T follicular helper cell (primary cell): ENCODE data around the gene FRY.

Experiments
- DNase-seq: peaks from one replicate; pipeline ENCODE4 v3.0.0-alpha.2; 2020; ENCODE audit warnings: low read depth

The FRY gene

DNA sequence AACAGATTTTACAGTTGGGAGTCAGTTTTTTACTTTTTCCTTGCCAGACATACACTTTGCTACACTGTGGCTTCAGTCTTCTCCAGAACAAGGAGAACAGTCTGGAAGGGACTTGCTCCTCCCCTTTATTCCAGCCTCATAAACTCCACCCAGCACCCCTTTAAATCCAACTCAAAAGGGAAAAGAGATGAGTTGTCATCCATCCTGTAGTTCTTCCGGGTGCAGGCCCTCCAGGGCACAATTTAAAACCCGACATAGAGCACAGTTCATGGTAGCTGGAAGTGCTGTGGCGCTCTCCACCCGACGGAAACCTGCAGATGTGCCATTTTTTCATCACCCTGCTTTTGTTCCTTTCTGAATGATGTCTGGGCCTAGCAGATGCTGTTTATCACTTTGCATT is 184.7 kb downstream of the FRY start:
- DNase-seq, result no peak

DNA sequence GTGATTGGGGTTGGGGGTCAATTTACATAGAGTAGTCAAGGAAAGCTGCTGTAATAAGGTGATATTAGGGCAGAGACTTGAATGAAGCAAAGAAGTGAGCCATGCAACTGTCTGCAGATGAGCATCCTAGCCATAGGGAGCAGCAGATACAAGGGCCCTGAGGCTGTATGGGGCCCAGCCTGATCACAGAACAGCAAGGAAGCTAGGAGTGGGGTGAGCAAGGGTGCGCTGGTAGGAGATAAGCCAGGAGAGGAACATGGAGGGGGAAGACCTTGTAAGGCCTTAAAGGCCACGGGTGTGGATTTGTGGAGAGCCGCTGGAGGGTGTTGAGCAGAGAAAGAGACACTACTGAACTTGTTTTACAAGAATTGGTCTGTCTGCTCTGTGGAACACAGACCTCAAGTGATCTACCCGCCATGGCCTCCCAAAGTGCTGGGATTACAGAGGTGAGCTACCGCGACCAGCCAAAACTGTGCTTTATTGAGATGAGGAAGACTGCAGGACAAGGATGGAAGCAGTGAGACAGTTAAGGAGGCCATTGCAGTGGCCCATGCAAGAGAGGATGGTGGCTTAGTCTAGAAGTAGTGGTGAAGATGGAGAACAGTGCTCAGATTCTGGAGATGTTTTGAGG is 190.6 kb downstream of the FRY start:
- no peak for DNase-seq

DNA sequence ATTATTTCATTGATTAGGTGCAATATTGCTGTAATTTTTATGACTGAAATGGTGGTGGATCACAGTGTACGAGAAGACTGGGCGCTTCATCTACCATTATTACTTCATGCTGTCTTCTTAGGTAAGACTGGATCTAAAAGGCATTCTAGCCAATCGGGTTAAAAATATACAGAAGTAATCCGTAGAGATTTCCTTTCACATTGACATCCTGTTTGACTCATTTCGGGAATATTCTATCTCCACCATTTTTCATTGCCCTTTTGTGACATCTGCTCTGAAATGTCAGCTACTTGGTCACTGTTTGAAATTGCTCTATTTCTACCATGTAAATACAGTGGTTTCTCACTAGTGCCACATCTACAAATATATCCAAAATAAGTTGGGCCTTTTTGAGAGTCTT is 193.3 kb downstream of the FRY start:
- no peak for DNase-seq

DNA sequence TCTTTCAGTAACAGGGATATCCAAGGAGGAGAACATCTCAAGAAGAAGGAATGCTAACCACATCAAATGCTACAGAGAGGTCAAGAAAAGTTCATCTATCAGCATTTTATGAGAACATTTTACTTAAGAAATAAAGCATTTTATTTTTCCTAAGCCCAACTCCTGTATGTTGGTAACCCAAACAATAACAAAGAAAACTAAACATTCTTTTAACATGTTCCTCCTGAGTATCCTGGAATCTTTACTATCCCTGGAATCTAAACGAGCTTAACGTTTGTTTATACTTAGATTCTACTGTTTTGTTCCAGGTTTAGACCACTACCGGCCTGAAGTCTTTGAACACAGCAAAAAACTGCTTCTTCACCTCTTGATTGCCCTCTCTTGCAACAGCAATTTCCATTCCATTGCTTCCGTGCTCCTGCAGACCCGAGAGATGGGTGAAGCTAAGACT is 193.9 kb downstream of the FRY start:
- no peak for DNase-seq

DNA sequence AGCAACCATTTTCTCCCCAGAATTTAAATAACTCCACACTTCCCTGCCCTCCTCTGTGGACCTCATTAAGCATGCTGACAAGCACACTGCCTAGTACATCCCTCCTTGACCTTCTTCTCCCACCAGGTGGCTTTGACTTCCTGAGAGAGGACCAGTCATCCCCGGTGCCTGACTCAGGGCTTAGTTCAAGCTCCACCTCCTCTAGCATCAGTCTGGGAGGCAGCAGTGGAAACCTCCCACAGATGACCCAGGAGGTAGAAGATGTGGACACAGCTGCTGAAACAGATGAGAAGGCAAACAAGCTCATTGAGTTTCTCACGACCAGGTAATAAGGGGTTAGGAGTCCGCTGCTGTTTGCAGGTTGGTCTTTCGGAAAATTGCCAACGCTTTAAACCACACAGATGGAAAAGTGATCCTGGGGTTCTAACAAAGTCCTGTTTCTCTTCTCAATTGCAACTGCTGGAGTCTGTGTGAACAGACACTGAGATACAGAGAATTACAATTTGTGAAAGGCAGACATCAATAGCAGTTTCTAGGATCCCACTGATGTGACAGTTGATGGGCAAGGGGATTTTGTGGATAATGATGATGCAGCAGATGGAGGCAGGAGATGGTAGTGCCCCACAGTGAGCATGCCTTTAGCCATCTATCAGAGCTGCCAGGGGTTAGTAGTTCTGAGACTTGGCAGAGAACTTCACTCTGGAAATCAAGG is 196.9 kb downstream of the FRY start:
- no peak for DNase-seq

DNA sequence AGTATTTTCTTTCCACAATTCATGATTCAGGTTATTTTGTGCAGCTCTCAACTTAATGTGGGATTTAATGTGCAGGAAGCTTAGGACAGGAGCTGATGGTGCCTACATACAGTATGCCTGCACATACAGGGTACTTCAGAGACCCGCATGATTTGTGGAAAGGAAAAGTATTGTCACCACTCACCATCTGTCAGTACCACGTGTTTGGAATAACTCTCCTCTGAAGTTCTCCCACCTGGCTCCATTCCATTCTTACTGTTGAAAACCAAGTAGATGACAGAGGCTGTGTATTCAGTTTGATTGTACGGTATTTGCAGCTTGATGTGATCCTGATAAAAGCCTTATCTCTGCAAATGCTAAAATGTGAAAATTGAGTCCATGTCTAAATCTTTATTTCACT is 197.9 kb downstream of the FRY start:
- no peak for DNase-seq

DNA sequence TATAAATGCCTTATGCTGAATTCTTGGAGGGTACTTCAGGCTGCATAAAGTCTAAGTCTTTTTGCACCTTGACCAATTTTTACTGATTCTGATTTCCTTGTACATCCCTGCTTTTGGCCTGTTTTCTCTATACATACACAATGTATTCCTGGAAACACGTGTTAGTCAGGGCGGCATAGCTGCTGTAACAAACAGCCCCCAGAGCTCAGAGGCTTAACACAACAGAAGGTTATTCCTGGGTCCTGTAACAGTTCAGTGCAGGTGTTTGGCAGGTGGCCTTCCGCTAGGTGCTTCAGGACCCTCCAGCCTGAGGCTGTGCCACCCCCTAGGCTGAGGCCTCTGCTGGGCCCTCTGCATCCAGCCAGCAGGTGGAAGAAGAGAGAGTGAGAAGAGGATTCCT is 200.7 kb downstream of the FRY start:
- no peak for DNase-seq

DNA sequence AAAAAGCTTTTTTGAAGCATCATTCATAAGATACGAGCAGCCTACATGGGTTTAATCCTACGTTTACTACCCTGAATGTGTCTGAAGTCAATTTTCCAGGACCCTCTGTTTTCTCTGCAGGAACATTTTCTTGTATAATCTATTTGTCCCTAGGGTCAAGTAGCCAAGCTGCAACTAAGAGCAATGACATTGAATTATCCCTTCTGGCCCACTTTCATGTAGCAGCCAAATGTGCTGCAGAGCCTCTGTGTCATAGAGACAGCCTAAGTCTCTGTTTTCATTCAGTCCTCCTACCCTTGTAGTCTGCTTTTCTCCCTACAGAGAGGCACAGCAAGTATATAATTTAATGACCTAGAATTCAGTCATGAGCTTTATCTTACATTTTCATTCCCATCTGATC is 201.5 kb downstream of the FRY start:
- no peak for DNase-seq

DNA sequence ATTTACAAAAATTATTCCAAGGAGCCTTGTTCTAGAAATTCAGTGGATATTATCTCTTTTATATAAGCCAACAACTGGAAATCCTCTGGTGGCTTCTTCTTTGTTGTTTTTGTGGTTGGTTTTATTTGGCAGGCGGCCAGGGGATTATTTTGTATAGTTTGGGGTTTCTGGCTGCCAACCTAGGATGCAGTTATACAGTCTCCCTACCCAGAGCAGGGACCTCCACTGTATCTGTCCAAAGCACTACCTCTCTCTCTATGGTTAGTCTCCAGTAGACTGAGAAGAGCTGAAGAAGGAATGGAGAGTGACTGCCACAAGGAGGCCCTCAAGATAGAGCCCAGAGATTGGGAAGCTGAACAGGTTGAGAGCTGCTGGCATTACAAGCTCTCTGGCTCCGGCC is 203.3 kb downstream of the FRY start:
- DNase-seq, result no peak

DNA sequence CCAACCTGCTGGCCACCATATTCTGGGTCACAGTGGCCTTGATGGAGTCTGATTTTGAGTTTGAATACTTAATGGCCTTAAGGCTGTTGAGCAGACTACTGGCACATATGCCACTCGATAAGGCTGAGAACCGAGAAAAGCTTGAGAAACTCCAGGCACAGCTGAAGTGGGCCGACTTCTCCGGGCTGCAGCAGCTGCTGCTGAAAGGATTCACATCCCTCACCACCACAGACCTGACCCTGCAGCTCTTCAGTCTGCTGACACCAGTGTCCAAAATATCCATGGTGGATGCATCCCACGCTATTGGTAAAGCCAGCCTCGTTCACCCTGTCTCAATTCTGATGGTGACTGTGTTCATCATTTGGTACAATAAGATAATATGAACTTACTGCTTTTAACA is 206.1 kb downstream of the FRY start:
- no peak for DNase-seq

DNA sequence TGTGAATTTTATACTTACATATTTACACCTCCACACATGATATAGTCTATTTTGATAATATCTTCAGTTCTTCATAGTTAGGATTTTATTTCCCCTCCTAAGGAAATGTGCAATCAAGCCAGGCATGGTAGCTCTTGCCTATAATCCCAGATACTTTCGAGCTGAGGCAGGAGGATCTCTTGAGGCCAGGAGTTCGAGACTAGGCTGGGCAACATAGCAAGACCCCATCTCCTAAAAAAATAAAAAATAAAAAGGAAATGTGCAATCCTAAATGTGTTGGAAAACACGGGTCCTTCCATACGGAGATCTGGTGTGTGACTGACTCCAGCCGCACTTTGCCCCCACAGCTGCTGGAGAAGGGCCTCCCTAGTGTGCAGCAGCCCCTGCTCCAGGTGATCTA is 212.1 kb downstream of the FRY start:
- no peak for DNase-seq

DNA sequence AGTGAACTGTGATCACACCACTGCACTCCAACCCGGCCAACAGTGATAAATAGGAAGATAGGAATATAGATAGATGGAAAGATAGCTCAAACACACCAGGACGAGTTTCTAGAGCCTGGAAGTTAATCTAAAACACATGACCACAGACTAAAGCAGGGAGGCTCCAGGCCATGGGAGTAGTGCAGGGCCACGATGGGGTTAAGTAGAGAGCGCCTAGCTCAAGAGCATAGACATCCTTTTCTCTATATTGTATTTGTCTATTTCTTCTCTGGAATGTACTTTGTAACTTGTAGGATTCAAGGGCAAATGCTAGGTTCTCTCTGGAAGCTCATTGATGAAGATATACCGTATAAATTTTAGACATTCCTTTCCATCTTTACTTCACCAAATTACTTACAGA is 214.0 kb downstream of the FRY start:
- DNase-seq, result no peak

DNA sequence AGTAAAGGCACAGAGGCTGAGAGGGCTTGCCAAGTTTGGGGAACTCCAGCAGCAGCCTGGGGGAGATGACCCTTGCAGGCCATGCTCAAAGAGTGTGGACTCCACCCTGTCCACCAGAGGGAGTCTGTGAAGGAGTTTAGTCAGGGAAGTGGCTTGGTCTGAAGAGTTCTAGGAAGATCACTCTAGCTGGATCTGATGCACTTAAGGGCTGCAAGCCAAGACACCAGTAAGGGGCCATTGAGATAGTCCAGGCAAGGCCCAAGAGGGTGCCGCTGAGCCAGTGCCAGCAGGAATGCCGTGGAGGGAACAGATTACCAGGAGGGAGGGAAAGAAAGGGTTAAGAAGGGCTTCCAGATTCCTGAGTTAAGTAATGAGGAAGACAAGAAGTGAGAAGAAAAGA is 214.9 kb downstream of the FRY start:
- no peak for DNase-seq

DNA sequence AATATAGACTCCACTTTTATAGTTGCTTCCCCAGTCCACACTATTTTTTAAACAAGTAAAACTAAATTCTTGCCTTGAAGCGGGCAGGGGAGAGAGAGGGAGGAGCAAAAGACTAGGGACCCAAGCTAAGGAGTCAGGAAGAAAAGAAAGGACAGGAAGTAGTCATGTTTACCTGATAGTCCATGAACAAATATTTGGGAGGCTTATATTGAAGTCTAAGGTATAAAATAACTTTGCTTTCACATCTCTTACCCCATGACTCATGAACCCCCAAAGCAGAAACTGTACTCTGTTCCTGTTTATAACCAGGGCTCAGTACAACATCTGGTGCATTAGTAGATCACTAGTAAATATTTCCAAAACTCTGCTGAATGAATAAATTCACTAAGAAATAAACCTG is 216.3 kb downstream of the FRY start:
- DNase-seq, result no peak

DNA sequence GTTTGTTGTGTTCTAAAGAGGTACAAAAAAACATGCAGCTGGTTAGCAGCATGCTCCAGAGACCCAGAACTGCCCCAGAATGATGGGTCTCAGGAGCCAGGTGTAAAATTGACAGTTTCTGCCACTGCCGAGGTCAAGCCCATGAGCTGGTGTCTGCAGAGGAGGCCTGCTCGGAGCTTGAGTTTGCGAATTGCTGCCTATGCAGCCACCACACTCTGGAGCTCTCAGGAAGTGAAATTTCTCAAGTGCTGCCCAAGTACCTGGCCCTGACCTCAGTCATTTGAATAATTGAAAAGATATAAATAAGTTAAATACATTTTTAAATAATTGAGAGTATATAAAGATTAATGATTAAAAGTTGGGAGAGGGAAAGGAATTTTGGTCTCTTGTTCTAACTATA is 217.2 kb downstream of the FRY start:
- DNase-seq, result no peak

DNA sequence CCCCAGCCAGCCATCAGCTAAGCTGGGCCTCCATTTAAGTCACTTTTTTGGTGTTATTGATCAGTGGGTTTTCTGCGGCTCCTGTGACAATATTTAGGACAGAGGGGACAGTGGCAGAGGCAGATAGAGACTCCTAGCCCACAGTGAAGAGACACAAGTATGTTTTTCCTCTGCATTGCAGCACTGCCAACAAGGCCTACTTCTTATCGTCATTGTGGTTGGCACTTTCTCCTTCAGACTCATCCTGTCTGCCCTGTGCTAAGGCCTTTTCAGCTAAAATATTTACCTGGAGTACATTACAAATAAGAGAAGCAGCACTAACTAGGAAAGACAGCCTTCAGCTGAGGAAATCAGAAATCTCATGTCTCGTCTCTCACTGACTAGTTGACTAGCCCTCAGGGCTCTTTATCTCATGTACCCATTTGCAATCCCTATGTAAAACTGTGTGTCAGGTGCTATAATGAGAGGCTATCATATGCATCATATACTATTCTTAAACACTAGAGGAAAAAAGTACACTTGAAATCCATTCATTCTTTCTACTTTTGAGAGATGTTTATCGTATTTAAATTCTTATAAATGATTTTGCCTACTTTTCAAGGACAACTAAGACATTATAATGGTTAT is 221.4 kb downstream of the FRY start:
- DNase-seq, result no peak

DNA sequence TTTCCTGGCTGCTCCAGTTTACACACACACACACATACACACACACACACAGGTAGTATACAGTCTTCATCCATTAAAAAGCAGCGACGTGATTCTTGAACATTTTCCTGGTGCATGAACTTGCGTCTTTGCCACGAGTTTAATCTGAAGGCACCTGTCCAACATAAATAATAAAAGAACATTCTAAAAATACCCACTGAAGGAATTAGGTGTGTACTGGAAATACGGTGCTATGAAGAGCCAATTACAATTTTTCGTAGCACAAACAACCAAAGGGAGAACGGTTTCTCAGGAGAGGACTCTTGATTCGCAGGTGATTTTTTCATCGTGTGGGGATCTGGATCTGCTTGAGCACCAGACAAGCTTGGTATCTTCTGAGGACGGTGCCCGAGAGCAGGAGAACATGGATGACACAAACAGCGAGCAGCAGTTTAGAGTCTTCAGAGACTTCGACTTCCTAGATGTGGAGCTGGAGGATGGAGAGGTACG is 222.4 kb downstream of the FRY start:
- DNase-seq, result no peak

DNA sequence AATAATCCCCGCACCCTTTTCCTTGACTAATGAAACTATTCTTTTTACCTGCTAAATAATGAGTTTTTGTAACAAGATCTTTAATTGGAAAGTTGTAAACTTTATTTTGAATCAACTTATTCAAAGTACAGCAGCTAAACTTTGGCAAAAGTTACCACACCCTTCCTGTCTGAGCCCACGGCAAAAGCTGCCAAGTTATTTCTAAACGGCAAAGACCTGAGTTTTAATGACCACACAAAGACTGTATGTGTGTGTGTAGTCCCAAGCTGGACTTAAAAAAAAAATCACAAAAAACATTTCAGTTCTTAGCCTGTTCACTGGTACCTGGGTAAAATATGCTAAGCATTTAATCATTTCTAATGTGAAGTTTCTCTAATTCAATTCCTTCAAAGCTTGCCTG is 222.8 kb downstream of the FRY start:
- no peak for DNase-seq

DNA sequence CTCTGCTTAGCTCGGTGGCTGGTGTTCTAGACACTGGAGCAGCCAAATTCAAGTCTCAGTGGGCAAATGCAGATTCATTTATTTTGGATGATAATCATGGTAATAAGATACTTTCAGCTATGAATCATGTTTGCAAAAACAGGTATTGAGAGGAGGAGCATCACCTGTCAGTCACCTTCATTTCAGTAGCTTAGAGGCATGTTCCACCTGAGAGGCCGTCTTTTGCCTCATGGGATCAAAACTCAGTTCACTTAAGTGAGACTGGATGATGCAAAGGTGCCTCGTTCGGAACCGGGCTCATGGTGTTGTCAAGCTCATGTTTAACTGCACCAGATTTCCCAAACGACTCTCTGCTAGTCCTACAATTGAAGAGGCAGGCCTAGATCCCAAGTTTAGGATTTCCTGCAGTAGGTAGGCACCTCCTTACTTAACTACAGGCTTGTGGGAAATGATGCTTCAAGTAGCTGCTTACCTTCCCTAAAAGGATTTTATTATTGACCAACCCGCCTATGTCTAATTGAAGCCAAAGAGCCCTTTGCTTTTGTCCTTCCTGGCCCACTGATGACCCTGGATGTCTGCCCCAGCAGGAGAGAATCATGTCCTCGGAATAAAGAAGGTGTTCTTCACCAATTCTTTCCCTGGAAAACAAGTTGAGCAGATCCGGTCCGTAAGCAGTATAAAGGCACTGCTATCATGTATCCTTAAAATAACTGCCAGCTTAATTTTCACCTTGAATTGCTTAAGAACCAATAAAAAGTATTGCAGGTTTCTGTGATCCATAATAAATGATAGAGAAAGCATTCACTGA is 223.5 kb downstream of the FRY start:
- no peak for DNase-seq

DNA sequence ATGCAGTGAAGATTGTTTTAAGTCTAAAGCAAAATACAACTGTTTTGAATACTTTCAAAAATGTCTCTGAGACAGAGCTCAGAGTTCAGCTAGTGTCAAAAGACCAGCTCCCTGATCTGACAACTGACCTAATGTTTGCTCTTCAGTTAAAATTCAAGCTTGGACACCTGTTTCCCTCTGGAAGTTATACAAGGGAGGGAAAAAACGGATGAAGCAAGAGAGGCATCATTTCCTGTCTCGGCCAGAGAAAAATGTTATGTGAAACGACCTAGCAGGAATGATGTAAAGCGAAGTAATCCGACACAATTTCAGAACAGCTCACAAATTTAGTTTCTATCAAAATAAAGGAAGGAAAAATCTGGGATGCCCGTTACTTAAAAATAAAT is 224.1 kb downstream of the FRY start:
- no peak for DNase-seq

DNA sequence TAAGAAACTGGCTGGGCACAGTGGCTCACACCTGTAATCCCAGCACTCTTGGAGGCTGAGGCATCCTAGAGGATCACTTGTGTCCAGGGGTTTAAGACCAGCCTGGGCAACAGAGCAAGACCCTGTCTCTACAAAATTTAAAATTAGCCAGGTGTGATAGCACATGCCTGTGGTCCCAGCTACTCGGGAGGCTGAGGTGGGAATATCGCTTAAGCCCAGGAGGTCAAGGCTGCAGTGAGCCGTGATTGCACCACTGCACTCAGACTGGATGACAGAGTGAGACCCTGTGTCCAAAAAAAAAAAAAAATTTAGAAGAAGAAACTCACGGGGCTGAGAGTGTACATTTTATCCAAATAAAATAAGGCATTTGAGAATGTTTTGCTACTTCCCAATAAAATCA is 224.7 kb downstream of the FRY start:
- no peak for DNase-seq

DNA sequence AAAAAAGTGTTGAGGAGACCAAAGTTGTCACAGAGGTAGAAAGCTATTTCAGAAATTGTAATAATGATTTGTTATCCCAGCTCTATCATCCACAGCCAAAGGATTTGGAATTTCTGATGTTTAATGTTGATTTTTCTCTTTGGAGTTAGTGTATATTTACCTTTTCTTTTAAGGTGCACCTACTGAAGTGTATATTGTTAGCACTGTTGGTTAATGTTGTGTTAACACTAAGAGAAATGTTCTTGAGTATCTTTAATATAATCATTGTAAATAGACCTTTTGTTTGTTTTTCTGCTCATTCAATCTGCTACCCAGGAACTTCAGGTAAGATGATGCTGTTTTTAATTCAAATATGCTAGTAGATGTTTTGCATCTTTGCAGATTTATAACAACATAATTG is 226.1 kb downstream of the FRY start:
- no peak for DNase-seq

DNA sequence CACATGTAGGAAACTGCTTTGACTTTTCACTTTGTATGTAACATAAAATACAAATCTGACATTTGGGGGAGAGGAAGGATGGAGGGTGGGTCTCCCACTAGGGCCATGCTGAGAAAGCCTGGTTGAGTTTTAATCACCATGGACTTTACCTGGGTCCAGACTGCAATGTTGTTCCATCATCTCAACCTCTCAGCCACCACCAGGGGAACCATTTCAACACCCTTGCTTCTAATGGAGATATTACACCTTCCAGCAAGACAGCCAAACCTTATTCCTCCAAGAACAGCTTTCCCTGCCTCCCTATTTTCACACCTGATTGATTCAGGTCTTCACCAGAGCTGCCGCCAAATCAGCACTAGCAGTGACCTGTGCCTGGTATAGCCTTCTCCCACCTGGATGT is 227.5 kb downstream of the FRY start:
- no peak for DNase-seq
